H7 (cell line): Measurements from ENCODE around the gene CCDC27. TPM values are rescaled to one million over a fixed set of nuclear protein-coding genes. Genes with fewer than 3 reads are reported as not detected.

ENCODE experiments used
- DNase-seq: peaks from one replicate; pipeline ENCODE4 v3.0.0; 2012
- H3K27me3 ChIP-seq: 2 replicates; pipeline ENCODE4 v1.6.0; 2011; ENCODE audit warnings: mild to moderate bottlenecking, low read length; ENCODE audit not compliant: control insufficient read depth, insufficient read depth
- H3K36me3 ChIP-seq: replicated peaks from 2 replicates; pipeline ENCODE4 v1.5.1; 2011; ENCODE audit warnings: low read length; ENCODE audit not compliant: control insufficient read depth, insufficient read depth
- H3K4me3 ChIP-seq: 2 replicates; pipeline ENCODE4 v1.5.1; 2011; ENCODE audit warnings: low read depth, mild to moderate bottlenecking, control low read depth, low read length, moderate library complexity; ENCODE audit not compliant: insufficient read depth
- total RNA-seq: library from RNA; depleted of rRNA; stranded (reverse); fragments of >200 nt; shearing (Covaris generic); gene quantifications from 2 replicates; pipeline ENCODE4 v1.2.3, GENCODE V29; 2014

The CCDC27 gene
- total RNA-seq, 1 experiment from 2014 or later, result 0.07 TPM

GRCh38 chr1:3777647-3778589 is 25.7 kb downstream of the CCDC27 start:
- DNase-seq, result no peak
- Histone ChIP-seq H3K27me3 (peaks cover 4% of the 10 kb centered on the region; the same call in 1 of the 2 replicates), H3K4me3 (no peak overlapping the region), H3K36me3 (peaks cover 30% of the 10 kb centered on the region)

DNA sequence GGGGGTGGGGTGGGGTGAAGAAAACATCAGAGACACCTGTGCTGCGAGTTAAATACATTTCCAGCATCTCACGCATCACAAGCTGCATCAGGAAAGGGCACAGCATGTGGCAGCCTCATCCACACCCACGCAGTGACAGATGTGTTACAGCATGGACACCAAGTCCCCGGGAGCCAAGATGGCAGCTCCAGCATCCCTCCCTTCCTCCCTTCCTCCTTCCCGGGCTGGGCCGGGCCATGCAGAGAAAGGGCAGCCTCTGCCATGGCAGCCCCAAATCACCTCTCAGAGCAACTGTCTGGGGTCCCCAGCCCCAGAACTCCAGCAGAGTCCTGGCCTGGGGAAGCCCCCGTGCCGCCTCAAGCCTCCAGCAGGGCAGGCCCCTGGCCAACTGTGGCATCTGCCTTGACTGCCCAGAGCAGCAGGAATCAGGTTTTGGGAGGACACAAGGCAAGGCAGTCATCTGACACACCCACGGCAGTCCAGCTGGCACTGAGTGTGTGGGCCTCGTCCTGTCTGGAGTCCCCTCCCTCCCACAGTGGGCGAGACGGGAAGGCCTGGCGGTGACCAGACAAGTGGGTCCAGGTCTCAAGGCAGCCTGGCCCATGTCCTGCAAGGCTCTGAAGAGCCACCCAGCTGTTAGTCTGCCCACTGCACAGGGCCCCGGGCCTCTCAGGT is 26.5 kb downstream of the CCDC27 start:
- H3K27me3 ChIP-seq, result no peaks in the 10 kb centered on the region
- no peak for DNase-seq
- H3K4me3 ChIP-seq, result no peak overlapping the region
- H3K36me3 ChIP-seq, result peaks cover 34% of the 10 kb centered on the region

DNA sequence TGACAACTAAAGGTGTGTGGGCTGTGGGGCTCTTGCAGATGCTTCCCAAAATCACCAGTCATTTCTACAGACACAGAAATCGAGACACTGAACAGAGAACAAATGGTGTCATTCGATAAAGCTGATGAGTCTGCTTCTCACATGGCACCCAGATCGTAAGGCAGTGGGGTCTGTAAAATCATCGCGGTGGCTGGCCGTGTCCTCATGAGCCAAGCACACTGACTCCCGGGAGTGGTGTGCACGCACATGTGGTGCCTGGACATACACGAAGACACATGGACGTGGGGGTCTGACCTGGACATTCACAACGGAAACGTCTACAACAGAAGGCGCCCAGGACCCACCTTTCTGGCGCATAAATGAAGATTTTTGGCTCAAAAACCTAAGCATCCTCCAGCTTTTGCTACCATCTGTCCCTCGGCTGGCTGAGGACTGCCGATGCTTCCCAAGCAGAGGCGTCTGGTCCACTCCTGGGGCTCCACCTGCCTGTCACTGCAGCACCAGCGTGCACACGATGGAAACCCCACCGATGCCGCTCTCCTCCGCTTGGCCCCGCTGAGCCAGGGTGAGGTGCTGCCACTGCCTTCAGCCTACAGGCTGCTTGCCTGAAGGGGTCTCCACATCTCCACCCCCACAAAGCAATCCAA is 27.1 kb downstream of the CCDC27 start:
- peaks cover 39% of the 10 kb centered on the region for H3K36me3 ChIP-seq
- H3K27me3 ChIP-seq, result no peaks in the 10 kb centered on the region
- DNase-seq, result peak; percentile 58
- H3K4me3 ChIP-seq, result no peak overlapping the region

DNA sequence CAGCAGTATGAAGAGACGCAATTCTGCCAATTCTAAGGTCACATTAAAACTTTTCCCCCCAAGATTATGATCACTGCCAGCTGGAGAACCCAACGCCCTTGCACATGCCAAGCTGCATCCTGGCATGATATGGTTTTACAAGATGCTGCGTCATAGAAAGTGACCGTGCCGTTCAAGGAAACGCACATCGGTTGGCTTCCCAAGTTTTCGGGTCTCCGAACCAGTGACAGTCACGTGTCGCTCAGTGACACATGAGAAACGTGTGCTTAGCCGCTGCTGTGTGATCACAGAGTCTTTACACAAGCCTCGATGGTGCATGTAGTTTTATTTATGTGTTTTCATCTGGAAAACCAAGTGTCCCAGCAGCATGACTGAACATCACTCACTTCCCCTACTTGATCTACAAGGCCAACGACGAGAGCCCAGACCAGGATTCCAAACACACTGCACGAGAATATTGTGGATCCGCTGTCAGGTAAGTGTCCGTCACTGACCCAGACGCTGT is 27.7 kb downstream of the CCDC27 start:
- peak; percentile 24 for DNase-seq
- peaks cover 43% of the 10 kb centered on the region for H3K36me3 ChIP-seq

GRCh38 chr1:3780901-3781300 is 28.7 kb downstream of the CCDC27 start:
- peaks cover 47% of the 10 kb centered on the region for H3K36me3 ChIP-seq
- H3K4me3 ChIP-seq, result no peak overlapping the region
- H3K27me3 ChIP-seq, result no peaks in the 10 kb centered on the region
- DNase-seq, result peak; percentile 39

More for the DNA sequence above, 27.7 kb downstream of the CCDC27 start:
- H3K4me3 ChIP-seq, result no peak overlapping the region
- no peaks in the 10 kb centered on the region for H3K27me3 ChIP-seq

DNA sequence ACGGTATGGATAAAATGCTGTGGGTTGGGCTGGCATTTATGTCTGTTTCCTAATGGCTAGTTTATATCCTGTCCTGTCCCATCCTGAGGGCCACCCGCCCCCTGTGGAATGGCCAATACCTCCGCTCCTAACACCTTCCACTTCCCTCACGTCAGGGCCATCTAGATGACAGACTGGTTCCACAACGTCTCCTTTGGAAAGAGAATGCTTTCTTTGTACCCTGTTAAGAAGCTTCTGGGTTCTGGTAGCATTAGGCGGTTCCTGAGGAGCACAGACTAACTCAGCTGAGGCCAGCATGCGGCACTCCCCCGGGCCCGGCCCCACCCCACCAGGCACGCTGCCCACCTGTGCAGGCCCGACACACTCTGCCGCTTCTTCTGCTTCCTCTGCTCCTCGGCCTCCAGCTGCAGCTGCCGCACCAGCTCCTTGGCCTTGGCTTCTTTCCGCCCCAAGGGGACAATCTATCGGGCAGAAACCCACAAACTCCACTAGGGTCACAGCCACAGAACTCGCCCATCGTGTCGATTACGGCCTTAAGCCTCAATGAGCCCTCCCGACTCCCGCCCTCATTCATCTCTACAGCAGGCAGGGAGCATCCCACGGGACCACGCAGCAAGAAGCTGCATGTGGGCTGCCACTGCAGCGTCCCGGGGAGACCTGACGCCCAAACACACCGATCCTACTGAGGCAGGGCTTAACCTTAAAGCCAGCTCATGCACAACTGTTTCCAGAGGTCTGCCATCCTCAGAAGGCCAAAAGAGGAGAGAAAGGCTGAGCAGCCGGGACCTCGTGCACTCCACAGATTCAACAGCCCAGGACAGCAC is 31.6 kb downstream of the CCDC27 start:
- Histone ChIP-seq H3K4me3 (no peak overlapping the region), H3K36me3 (peaks cover 54% of the 10 kb centered on the region), H3K27me3 (no peaks in the 10 kb centered on the region)
- peak; percentile 37 for DNase-seq

GRCh38 chr1:3785045-3785444 is 32.8 kb downstream of the CCDC27 start:
- no peaks in the 10 kb centered on the region for H3K27me3 ChIP-seq
- H3K4me3 ChIP-seq, result no peak overlapping the region
- peaks cover 47% of the 10 kb centered on the region for H3K36me3 ChIP-seq
- peak; percentile 39 for DNase-seq

DNA sequence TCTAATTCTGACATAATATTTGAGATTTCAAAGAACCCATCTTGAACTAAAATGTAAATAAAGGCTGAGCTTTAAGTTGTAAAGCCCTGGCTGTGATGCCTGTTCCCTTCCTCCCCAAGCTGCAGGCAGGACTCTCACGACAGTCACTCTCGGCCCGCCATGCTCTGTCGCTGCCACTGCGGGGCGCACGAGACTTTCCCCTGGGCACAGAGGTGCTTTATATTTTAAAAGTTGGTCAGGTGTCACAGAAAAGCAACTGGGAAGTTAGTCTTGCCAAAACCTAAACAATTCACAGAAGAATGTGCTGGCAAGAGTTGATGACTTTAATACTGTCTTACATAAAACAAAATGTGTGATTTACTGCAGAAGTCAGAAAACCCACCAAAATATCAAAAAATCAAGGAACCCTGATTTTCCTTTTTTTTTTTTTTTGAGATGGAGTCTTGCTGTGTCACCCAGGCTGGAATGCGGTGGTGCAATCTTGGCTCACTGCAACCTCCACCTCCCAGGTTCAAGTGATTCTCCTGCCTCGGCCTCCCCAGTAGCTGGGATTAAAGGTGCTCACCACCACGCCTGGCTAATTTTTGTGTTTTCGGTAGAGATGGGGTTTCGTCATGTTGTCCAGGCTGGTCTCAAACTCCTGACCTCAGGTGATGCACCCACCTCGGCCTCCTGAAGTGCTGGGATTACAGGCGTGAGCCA is 33.4 kb downstream of the CCDC27 start:
- H3K4me3 ChIP-seq, result no peak overlapping the region
- peaks cover 42% of the 10 kb centered on the region for H3K36me3 ChIP-seq
- H3K27me3 ChIP-seq, result no peaks in the 10 kb centered on the region
- DNase-seq, result peak; percentile 92

DNA sequence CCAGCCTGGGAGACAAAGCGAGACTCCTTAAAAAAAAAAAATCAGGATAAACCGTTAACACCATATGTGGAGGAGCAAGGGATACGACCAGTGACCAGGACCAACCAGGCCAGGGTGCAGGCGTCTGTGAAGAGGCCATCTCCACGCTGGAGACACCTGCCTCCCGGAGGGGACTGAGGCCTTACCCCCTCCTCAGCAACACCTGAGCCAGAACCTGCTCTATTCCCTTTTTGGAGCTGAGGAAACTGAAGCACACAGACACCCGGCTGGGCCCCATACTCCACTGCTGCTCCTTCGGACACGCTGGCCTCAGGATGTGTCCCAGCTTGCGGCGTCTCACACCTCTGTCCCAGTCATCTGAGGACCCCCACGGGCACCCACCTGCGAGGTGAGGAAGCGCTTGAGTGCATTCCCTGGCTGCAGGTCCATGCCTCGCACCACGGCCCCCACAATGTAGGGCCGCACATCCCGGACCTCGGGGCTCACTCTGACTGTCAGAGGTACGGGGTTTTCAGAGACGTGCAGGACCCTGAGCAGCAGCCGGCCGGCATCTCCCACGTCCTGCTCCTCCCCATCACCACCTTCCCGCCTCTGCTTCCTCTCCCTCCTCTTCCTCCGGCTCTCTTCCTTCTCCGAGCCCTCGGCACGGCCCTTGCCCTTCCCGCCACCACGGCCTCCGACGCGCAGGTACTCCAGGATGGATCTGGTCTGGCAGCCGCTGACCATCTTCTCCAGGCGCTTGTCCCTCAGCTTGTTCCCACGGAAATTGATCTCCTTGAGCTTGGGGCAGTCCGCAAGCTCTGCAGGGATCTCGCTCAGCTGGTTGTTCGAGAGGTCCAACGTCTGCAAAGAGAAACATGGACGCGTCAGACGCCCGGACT is 34.5 kb downstream of the CCDC27 start:
- no peaks in the 10 kb centered on the region for H3K27me3 ChIP-seq
- H3K4me3 ChIP-seq, result no peak overlapping the region
- peaks cover 35% of the 10 kb centered on the region for H3K36me3 ChIP-seq
- DNase-seq, result peak; percentile 38

DNA sequence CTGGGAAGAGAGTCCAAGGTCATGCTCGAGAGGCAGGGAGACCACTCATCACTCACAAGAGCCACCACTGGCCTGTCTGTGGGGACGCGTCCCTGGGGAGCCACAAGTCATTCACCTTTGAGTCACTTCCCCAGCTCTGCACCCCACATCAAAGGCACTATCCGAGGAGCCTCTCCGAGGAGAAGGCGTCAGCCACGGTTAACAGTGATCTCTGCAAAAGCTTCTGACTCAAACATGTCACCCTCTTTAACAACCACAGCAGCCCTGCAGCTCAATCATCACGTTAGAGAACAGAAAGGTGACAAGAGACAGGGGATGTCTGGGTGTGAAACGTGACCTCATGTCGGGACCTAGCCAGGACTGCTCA is 35.1 kb downstream of the CCDC27 start:
- Histone ChIP-seq H3K36me3 (peaks cover 30% of the 10 kb centered on the region), H3K4me3 (no peak overlapping the region), H3K27me3 (no peaks in the 10 kb centered on the region)
- DNase-seq, result peak; percentile 19

- Histone ChIP-seq H3K4me3 (no peak overlapping the region), H3K36me3 (peaks cover 25% of the 10 kb centered on the region), H3K27me3 (no peaks in the 10 kb centered on the region)
- peak; percentile 43 for DNase-seq
Observed at GRCh38 chr1:3787745-3788605, 35.7 kb downstream of the CCDC27 start.

GRCh38 chr1:3788756-3789420 is 36.6 kb downstream of the CCDC27 start:
- no peak overlapping the region for H3K4me3 ChIP-seq
- H3K27me3 ChIP-seq, result no peaks in the 10 kb centered on the region
- DNase-seq, result peak; percentile 43
- peaks cover 21% of the 10 kb centered on the region for H3K36me3 ChIP-seq
